ENCODE results near the gene TOMM6. TPM values are rescaled to one million over a fixed set of nuclear protein-coding genes. Genes with fewer than 3 reads are reported as not detected.
A peak's percentile ranks its signal among the peaks of the same experiment; 100 is the strongest.
"Not testable (repeated sequence)": the region's sequence is repeated elsewhere in the genome, so short reads cannot be mapped to it uniquely, and the experiment has no call there.

Gene TOMM6
- total RNA-seq, 8 experiments from 2014 or later = 180 to 286 (median 234) TPM

- no peak overlapping the region for H3K27ac ChIP-seq
- H3K4me1 ChIP-seq (replicated peaks in 1 of 2) = no peaks in the 10 kb centered on the region
- in situ Hi-C loops (cut with MboI; ENCODE audit: low pct_unique_long_range_greater_than_20kb in 2 of 9, low sequenced_read_pairs in 9 of 9, unreplicated experiment in 9 of 9) = loop anchor here in 6 of 9 experiments (10.0 to 25.0 kb wide), 3 partner anchors 113 to 238 kb away; partner anchors contain the start of genes BYSL (in 2 of the 6) and MED20 (in 2 of the 6)
- no peak overlapping the region for H3K4me3 ChIP-seq
- no peak for ATAC-seq (replicated peaks in 6 of 8)
- 80 to 100% (median 94%) methylated on average over 2 to 6 of the region's 7 CpGs; no CpG with 5 or more reads in 2 of the 10 experiments for WGBS, 10 experiments
Measured at GRCh38 chr6:41798901-41799558, 11.5 kb downstream of the TOMM6 start.

- no peak for ATAC-seq (replicated peaks in 6 of 8)
- 40 to 100% (median 80%) methylated on average over 1 of the region's 2 CpGs; no CpG with 5 or more reads in 5 of the 10 experiments for WGBS, 10 experiments
- in situ Hi-C loops (cut with MboI; ENCODE audit: low pct_unique_long_range_greater_than_20kb in 2 of 9, low sequenced_read_pairs in 9 of 9, unreplicated experiment in 9 of 9) = loop anchor here in 6 of 9 experiments (10.0 to 25.0 kb wide), 3 partner anchors 113 to 238 kb away; partner anchors contain the start of genes BYSL (in 2 of the 6) and MED20 (in 2 of the 6)
- Histone ChIP-seq H3K4me1 (replicated peaks in 1 of 2) (no peaks in the 10 kb centered on the region), H3K27ac (no peak overlapping the region), H3K4me3 (no peak overlapping the region)
Measured at GRCh38 chr6:41799559-41799911, 12.0 kb downstream of the TOMM6 start.

DNA sequence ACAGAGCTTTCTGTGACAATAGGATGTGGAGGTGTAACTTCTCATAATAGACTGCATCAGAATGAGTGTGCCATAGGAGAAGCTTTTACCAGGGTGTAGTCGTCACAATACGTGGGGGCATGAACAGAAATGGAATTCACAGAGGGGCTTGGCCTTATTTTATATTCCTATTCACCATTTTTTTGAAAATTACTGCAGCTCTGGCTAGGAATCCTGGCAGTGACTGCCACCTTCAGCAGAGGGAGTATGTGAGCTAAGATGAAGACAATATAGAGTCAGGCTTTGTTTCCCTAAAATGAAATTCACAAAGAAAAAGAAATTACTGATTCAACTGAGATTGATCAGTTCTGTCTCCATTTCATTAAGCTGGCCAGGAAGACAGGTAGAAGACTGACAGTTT lies 13.9 kb downstream of the TOMM6 start:
- Histone ChIP-seq H3K27ac (no peak overlapping the region), H3K4me3 (no peak overlapping the region), H3K4me1 (replicated peaks in 1 of 2) (no peaks in the 10 kb centered on the region)
- 55 to 100% (median 87%) methylated on average over 1 to 2 of the region's 2 CpGs; no CpG with 5 or more reads in 4 of the 10 experiments for WGBS, 10 experiments
- in situ Hi-C loops (cut with MboI; ENCODE audit: low pct_unique_long_range_greater_than_20kb in 2 of 9, low sequenced_read_pairs in 9 of 9, unreplicated experiment in 9 of 9) = no loop called here
- peak in 3 of 8 experiments; percentile 49 to 66 (median 63) for ATAC-seq (replicated peaks in 6 of 8)

DNA sequence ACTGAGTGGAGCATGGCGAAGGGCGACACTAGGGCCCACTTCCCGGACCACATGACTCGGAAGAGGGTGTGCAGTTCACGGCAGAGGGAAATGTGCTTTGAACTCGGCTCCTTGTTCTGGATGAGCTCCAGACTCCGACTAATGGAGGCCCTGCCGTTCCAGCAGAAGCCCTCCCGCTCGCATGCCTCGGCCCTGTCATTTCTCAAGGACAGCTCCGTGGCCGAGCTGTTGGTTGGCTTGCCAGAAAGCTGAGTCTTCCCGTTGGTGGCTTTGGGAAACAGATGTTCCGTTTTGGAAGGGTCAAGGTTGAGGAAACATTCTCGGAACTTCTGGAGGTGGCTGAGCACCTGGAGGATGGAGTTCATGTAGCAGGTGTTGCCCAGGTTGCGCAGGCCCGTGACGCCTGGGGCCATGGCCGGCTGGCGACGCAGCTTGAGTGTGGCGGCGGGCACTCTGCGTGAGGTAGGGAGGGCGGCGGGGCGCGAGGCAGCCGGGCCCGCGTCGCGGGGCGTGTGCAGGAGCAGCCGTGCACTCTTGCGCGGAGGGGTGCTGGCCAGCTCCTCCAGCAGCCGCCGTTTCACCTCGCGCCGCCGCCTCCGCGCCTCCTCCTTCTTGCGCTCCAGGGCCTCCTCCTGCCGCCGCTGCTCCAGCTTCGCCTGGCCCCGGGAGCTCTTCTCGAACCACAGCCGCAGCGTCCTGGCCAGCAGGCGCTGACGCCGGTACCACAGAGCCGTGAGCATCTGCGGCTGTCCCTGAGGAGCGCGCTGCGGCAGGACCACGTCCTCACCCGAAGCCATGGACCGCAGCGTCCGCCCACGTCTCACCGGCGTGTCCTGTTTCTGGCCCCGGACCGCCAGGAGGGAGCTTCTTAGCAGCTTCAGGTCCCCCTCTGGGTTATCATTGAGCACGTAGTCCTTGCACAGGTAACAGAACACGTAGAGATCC lies 18.6 kb downstream of the TOMM6 start:
- no peak for ATAC-seq (replicated peaks in 6 of 8)
- WGBS, 10 experiments = 70 to 100% (median 95%) methylated on average over 1 to 19 of the region's 74 CpGs; no CpG with 5 or more reads in 6 of the 10 experiments
- in situ Hi-C loops (cut with MboI; ENCODE audit: low pct_unique_long_range_greater_than_20kb in 2 of 9, low sequenced_read_pairs in 9 of 9, unreplicated experiment in 9 of 9) = no loop called here

GRCh38 chr6:41811095-41811494 lies 23.6 kb downstream of the TOMM6 start:
- 80 to 100% (median 95%) methylated on average over 1 to 3 of the region's 3 CpGs; no CpG with 5 or more reads in 1 of the 10 experiments for WGBS, 10 experiments
- no peak overlapping the region for H3K4me3 ChIP-seq
- H3K27ac ChIP-seq = no peak overlapping the region
- ATAC-seq (replicated peaks in 6 of 8) = no peak
- in situ Hi-C loops (cut with MboI; ENCODE audit: low pct_unique_long_range_greater_than_20kb in 2 of 9, low sequenced_read_pairs in 9 of 9, unreplicated experiment in 9 of 9) = no loop called here
- H3K4me1 ChIP-seq (replicated peaks in 1 of 2) = no peaks in the 10 kb centered on the region

More for the DNA sequence above, 18.6 kb downstream of the TOMM6 start:
- no peak overlapping the region for H3K27ac ChIP-seq
- H3K4me3 ChIP-seq = no peak overlapping the region
- no peaks in the 10 kb centered on the region for H3K4me1 ChIP-seq (replicated peaks in 1 of 2)

DNA sequence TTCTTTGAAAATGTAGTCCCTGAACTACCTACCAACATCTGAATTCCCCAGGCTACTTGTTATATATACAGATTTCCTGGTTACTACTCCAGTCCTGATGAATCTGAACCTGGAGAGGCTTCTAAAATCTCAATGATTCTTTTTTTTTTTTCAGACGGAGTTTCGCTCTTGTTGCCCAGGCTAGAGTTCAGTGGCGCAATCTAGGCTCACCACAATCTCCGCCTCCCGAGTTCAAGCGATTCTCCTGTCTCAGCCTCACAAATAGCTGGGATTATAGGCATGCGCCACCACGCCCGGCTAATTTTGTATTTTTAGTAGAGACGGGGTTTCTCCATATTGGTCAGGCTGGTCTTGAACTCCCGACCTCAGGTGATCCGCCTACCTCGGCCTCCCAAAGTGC lies 24.5 kb downstream of the TOMM6 start:
- WGBS, 10 experiments = 80 to 100% (median 98%) methylated on average over 1 to 8 of the region's 13 CpGs; no CpG with 5 or more reads in 2 of the 10 experiments
- H3K4me1 ChIP-seq (replicated peaks in 1 of 2); H3K4me3 ChIP-seq; H3K27ac ChIP-seq; ATAC-seq (replicated peaks in 6 of 8); in situ Hi-C loops (cut with MboI; ENCODE audit: low pct_unique_long_range_greater_than_20kb in 2 of 9, low sequenced_read_pairs in 9 of 9, unreplicated experiment in 9 of 9): not testable (repeated sequence)

DNA sequence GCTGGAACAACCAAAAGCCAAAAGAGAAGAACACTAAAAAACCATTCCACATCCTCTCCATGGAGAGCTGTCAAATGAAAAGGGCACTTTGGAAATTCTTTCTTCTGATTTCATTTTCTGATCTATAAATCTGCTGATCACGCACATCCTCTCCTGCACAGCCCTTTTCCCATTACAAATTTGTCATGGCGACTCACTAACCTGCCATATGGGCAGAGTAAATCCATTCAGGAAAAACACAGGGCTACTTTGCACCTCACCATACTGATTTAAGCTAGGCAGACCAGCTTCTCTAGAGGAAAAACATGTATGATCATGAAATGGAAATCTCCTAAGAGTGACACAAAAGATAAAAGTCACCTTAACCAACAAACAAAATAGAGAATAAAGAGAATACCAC lies 26.0 kb downstream of the TOMM6 start:
- H3K4me1 ChIP-seq (replicated peaks in 1 of 2) = no peaks in the 10 kb centered on the region
- in situ Hi-C loops (cut with MboI; ENCODE audit: low pct_unique_long_range_greater_than_20kb in 2 of 9, low sequenced_read_pairs in 9 of 9, unreplicated experiment in 9 of 9) = no loop called here
- H3K27ac ChIP-seq = no peak overlapping the region
- no peak overlapping the region for H3K4me3 ChIP-seq
- WGBS, 10 experiments = 29 to 100% (median 67%) methylated on average over 1 to 2 of the region's 2 CpGs; no CpG with 5 or more reads in 3 of the 10 experiments
- ATAC-seq (replicated peaks in 6 of 8) = peak in 3 of 8 experiments; percentile 33 to 52 (median 46)

GRCh38 chr6:41813956-41814355 lies 26.5 kb downstream of the TOMM6 start:
- ATAC-seq (replicated peaks in 6 of 8) = peak in 1 of 8 experiments; percentile 14
- in situ Hi-C loops (cut with MboI; ENCODE audit: low pct_unique_long_range_greater_than_20kb in 2 of 9, low sequenced_read_pairs in 9 of 9, unreplicated experiment in 9 of 9) = no loop called here
- WGBS, 10 experiments = 64 to 100% (median 86%) methylated on average over 1 to 2 of the region's 2 CpGs; no CpG with 5 or more reads in 1 of the 10 experiments
- Histone ChIP-seq H3K4me1 (replicated peaks in 1 of 2) (no peaks in the 10 kb centered on the region), H3K27ac (no peak overlapping the region), H3K4me3 (no peak overlapping the region)

GRCh38 chr6:41814629-41815028 lies 27.1 kb downstream of the TOMM6 start:
- peak in 5 of 8 experiments; percentile 50 to 99 (median 90) for ATAC-seq (replicated peaks in 6 of 8)
- WGBS, 10 experiments = 4 to 90% (median 63%) methylated on average over 1 to 4 of the region's 4 CpGs
- H3K4me1 ChIP-seq (replicated peaks in 1 of 2) = no peaks in the 10 kb centered on the region
- H3K4me3 ChIP-seq = no peak overlapping the region
- in situ Hi-C loops (cut with MboI; ENCODE audit: low pct_unique_long_range_greater_than_20kb in 2 of 9, low sequenced_read_pairs in 9 of 9, unreplicated experiment in 9 of 9) = no loop called here
- no peak overlapping the region for H3K27ac ChIP-seq

DNA sequence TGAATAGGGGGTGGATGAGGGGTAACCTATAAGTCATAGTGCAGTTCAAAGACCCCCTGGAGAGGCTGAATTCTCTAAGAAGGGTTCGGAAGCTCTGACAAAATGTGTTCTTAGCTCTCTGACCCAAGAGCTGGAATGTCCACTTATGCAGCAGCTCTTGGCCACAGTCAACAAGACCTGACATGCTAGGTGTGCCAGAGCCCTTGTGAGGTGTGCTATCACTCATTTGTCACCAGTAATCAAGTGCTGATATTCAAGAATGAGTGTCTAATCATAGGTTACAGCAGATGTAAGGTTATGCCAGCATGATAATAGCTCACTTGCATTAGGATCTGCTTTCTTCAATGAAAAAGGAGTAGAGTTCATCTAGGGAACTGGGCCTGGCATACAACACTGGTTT lies 28.1 kb downstream of the TOMM6 start:
- 80 to 100% (median 83%) methylated on average over 1 of the region's 1 CpG; no CpG with 5 or more reads in 6 of the 10 experiments for WGBS, 10 experiments
- no peak for ATAC-seq (replicated peaks in 6 of 8)
- H3K4me3 ChIP-seq = no peak overlapping the region
- H3K27ac ChIP-seq = no peak overlapping the region
- in situ Hi-C loops (cut with MboI; ENCODE audit: low pct_unique_long_range_greater_than_20kb in 2 of 9, low sequenced_read_pairs in 9 of 9, unreplicated experiment in 9 of 9) = no loop called here
- no peaks in the 10 kb centered on the region for H3K4me1 ChIP-seq (replicated peaks in 1 of 2)

GRCh38 chr6:41818271-41819054 lies 31.0 kb downstream of the TOMM6 start:
- Histone ChIP-seq H3K4me1 (replicated peaks in 1 of 2) (no peaks in the 10 kb centered on the region), H3K27ac (no peak overlapping the region), H3K4me3 (no peak overlapping the region)
- ATAC-seq (replicated peaks in 6 of 8) = no peak
- WGBS, 10 experiments = 0 to 100% (median 80%) methylated on average over 1 to 4 of the region's 4 CpGs; no CpG with 5 or more reads in 3 of the 10 experiments
- in situ Hi-C loops (cut with MboI; ENCODE audit: low pct_unique_long_range_greater_than_20kb in 2 of 9, low sequenced_read_pairs in 9 of 9, unreplicated experiment in 9 of 9) = no loop called here

- in situ Hi-C loops (cut with MboI; ENCODE audit: low pct_unique_long_range_greater_than_20kb in 2 of 9, low sequenced_read_pairs in 9 of 9, unreplicated experiment in 9 of 9) = no loop called here
- no peak overlapping the region for H3K27ac ChIP-seq
- H3K4me3 ChIP-seq = no peak overlapping the region
- no peaks in the 10 kb centered on the region for H3K4me1 ChIP-seq (replicated peaks in 1 of 2)
- ATAC-seq (replicated peaks in 6 of 8) = no peak
- WGBS, 10 experiments = 80 to 100% (median 95%) methylated on average over 1 to 4 of the region's 4 CpGs; no CpG with 5 or more reads in 1 of the 10 experiments
Measured at GRCh38 chr6:41821266-41821665, 33.8 kb downstream of the TOMM6 start.

Data from motor neuron (in vitro differentiated cells).